HG03460 (cell line): ENCODE measurements around the gene UXT.
A peak's percentile ranks its signal among the peaks of the same experiment; 100 is the strongest.
"Not testable (repeated sequence)": the region's sequence is repeated elsewhere in the genome, so short reads cannot be mapped to it uniquely, and the experiment has no call there.

Source experiments
- ATAC-seq: cut with Tn5 transposase; IDR thresholded peaks from one replicate; pipeline ENCODE4 v1.9.1; 2021; ENCODE audit not compliant: unreplicated experiment

Gene UXT

GRCh38 chrX:47658684-47659420, at the start of gene UXT:
UXT (minus strand) TSS chrX:47659180; CDS start chrX:47658927, 253 bp downstream.
- peak; percentile 75 for ATAC-seq

GRCh38 chrX:47707031-47707780, 48.2 kb upstream of the UXT start:
- no peak for ATAC-seq

GRCh38 chrX:47706575-47706974, 47.6 kb upstream of the UXT start:
- no peak for ATAC-seq

- ATAC-seq, result no peak
Measured at GRCh38 chrX:47704736-47705135, 45.8 kb upstream of the UXT start.

- ATAC-seq, result no peak
Measured at GRCh38 chrX:47697181-47697580, 38.2 kb upstream of the UXT start.

- ATAC-seq, result no peak
Measured at GRCh38 chrX:47690175-47690574, 31.2 kb upstream of the UXT start.

- no peak for ATAC-seq
Measured at GRCh38 chrX:47687263-47687662, 28.3 kb upstream of the UXT start.

- no peak for ATAC-seq
Measured at GRCh38 chrX:47683829-47684205, 24.8 kb upstream of the UXT start.

GRCh38 chrX:47683184-47683828, 24.3 kb upstream of the UXT start:
- ATAC-seq, result no peak

GRCh38 chrX:47675959-47676859, 17.2 kb upstream of the UXT start:
- not testable (repeated sequence) for ATAC-seq

- ATAC-seq, result no peak
Measured at GRCh38 chrX:47674776-47675175, 15.8 kb upstream of the UXT start.

- not testable (repeated sequence) for ATAC-seq
Measured at GRCh38 chrX:47665797-47666196, 6.8 kb upstream of the UXT start.

GRCh38 chrX:47664737-47665136, 5.8 kb upstream of the UXT start:
- ATAC-seq, result no peak

GRCh38 chrX:47662144-47662657, 3.2 kb upstream of the UXT start:
- no peak for ATAC-seq

- ATAC-seq, result no peak
Measured at GRCh38 chrX:47661539-47661938, 2.6 kb upstream of the UXT start.

GRCh38 chrX:47659421-47659726, 394 bp upstream of the UXT start:
- no peak for ATAC-seq

GRCh38 chrX:47658301-47658683, 688 bp downstream of the UXT start:
- no peak for ATAC-seq

- no peak for ATAC-seq
Measured at GRCh38 chrX:47651043-47651905, 7.7 kb downstream of the UXT start.

GRCh38 chrX:47650164-47651042, 8.6 kb downstream of the UXT start, which contains the start of gene ELK1:
ELK1 (minus strand) TSS chrX:47650563; CDS start chrX:47641441, 9,122 bp downstream.
- ATAC-seq, result peak; percentile 87
